Activated CD4-positive, CD25-positive, alpha-beta regulatory T cell treated with anti-CD3 and anti-CD28 coated beads, Interleukin-2, amount 50 U/mL, for 72 hours (primary cell): Measurements from ENCODE around the gene DDIAS.
"Not testable (repeated sequence)": the region's sequence is repeated elsewhere in the genome, so short reads cannot be mapped to it uniquely, and the experiment has no call there.

Experiments
- DNase-seq: peaks from one replicate; pipeline ENCODE4 v3.0.0; 2021

DDIAS gene

DNA sequence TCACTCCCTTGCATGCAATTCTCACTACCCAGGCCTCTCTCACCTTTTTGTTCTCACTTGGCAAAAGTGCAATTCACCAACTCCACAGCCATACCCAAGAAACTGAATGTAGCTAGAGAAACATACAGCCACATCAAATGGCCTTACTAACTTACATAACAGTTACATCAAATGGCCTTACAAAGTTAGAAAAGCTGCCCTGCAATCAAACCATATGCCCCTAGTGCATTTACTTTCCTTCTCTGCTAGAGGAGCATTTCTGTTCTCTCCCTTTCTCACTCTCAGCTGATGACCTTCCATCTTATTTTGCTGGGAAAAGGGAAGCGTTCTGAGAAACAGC is 11.6 kb upstream of the DDIAS start:
- no peak for DNase-seq

GRCh38 chr11:82890936-82891335 is 10.6 kb upstream of the DDIAS start:
- no peak for DNase-seq

DNA sequence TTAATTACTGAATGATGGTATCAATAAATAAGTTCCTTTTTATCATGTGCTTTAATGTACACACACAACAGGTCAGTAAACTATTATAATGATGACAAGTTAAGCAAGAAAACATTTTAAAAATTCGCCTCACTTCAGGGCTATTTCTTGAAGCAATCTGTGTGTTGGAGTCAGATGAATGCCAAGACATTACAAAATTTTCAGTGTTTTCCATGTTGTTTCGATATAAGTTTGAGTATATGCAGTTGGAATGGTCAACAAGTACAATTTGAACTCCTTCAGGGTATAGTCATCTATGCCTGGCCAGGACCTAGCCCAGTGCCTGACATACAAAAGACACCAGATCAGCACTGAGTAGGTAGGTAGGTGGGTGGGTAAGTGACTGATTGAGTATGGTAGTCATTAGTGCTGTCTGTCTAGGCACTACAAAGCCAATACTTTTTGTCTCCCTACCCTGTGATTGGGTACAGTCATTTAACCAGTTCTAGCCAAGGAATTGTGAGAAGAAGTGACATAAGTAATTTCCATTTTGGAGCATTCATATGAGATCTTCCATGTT is 8.8 kb upstream of the DDIAS start:
- DNase-seq, result no peak

GRCh38 chr11:82895437-82896091 is 6.0 kb upstream of the DDIAS start:
- no peak for DNase-seq

- DNase-seq, result no peak
Observed at GRCh38 chr11:82896183-82896582, 5.4 kb upstream of the DDIAS start.

DNA sequence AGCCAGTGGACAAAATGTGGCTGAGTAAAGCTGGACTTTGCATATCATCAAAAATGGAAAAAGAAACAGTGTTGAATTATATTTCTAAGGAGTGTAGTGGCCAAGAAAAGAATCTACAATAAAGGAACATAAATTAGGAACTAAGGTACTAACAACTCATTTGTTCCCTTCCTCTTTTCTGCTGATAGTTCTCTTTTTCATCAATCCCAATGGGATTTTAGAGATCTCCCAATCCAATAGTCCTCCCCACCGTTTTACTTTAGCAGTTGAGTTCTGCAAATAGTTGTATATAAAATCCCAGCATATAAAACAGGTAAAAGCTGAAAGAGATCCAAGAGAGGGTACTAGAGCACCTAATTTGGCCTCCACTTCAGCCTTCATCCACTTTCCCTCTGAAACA is 3.3 kb upstream of the DDIAS start:
- DNase-seq, result no peak

GRCh38 chr11:82899186-82899820 is 2.2 kb upstream of the DDIAS start:
- no peak for DNase-seq

GRCh38 chr11:82899957-82900276 is 1.6 kb upstream of the DDIAS start:
- DNase-seq, result no peak

DNA sequence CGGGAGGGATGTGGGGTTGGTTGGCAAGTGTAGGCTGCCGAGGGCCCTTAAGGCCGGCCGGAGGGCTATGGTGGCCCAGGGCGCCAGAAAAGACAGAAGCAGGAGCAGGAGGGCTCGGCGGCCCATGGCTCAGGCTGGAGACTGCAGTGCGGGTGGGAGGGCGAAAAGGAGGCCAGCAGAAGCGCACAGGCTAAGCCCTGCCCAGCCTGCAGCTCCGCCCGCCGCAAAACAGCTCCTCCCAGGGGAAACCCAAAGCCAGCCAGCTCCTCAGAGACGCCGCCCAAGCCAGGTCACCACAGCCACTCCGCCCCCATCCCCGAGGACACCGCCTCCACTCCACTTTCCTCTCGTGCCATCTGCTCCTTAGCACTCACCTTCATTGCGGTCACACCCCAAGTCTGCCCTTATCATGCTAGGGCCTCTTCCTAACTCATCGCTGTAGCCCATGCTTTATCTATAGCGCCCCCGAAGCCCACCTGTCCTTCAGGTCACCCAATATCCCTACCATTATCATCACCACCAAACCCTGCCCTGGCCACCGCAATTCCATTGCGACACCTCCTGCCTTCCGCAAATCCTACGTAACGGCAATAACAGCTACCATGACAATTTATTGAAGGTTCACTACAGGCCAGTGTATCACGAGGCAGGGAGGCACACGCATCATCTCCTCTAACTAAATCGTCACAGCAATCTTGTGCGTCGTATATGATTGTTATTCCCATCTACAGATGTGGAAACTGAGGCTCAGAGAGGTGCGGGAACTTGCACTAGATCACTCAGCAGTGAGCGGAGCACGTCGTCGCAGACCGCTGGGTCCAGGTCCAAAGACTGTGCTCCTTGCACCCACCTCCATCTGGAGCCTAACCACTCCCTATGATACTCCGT is 1.0 kb upstream of the DDIAS start, which contains the start of gene PRCP:
PRCP (minus strand) TSS at position 154 of the 888 bp plus-strand sequence; CDS start at position 126, 28 bp downstream.
- DNase-seq, result peak; percentile 92

DNA sequence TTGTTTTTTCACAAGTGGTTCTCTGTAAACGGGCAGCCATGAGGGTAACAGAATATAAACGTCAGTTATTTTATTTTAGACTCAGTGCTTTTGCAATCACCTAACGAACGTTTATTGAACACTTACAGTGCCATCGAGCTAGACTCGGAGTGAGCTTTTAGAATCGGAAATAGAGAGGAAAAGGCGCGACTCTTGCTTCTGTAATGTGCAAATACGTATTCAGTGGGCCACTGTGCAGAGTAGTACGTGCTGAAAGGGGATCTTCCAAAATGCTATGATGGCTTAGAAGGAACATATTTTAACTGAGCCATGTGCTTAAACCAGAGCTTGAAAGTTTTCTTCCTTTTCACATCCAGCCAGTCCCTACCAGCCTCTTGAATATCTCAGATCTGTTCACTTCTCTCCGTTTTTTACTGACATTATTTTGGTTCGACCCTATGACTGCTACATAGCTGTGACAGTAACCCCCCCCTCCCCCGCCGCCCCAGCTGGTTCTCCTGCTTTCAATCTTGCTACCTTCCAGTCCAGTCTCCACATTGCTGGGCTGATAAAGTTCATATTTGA is 468 bp downstream of the DDIAS start:
- DNase-seq, result no peak

DNA sequence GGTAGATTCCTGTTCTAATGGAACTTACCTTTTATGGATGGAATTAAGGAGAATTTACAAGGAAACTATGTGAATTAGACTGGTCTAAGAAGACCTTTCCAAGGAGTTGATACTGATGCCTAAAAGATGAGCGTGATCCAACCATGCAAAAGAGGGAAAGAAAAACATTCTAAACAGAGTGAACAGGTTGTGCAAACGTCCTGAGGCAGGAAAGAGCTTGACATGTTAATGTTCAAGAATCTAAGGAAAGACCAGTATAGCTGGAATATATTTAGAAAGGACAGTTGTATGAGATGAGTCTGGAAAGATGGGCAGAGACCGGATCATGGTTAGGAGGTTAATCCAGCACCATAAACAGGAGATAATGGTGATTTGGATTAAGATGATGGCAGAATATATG is 1.3 kb downstream of the DDIAS start:
- no peak for DNase-seq

- DNase-seq, result no peak
Observed at GRCh38 chr11:82903843-82904586, 2.5 kb downstream of the DDIAS start.

GRCh38 chr11:82906236-82906635 is 4.7 kb downstream of the DDIAS start:
- DNase-seq, result no peak

GRCh38 chr11:82906931-82907330 is 5.4 kb downstream of the DDIAS start:
- DNase-seq, result no peak

- no peak for DNase-seq
Observed at GRCh38 chr11:82907371-82907770, 5.8 kb downstream of the DDIAS start.

GRCh38 chr11:82908311-82908710 is 6.8 kb downstream of the DDIAS start:
- no peak for DNase-seq

DNA sequence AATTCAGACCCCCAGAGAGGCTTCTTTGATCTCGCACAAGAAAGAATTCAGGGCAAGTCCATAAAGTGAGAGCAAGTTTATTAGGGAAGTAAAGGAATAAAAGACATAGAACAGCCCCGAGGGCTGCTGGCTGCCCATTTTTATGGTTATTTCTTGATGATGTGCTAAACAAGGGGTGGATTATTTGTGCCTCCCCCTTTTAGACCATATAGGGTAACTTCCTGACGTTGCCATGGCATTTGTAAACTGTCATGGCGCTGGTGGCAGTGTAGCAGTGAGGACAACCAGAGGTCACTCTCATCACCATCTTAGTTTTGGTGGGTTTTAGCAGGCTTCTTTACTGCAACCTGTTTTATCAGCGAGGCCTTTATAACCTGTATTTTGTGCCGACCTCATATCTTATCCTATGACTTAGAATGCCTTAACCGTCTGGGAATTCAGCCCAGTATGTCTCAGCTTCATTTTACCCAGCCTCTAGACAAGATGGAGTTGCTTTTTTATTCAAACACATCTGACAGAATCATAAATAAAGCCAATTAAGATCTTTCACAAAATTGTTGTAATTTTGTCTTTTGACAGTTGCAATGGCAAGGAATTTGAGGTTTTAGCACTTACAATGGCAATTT is 7.6 kb downstream of the DDIAS start:
- DNase-seq, result no peak

DNA sequence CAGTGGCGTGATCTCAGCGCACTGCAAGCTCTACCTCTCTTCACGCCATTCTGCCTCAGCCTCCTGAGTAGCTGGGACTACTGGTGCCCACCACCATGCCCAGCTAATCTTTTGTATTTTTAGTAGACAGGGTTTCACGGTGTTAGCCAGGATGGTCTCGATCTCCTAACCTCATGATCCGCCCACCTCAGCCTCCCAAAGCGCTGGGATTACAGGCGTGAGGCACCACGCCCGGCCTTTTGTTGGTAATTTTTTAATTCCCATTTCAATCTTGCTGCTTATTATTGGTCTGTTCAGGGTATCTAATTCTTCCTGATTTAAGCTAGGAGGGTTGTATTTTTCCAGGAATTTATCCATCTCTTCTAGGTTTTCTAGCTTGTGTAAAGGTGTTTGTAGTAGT is 18.2 kb downstream of the DDIAS start:
- DNase-seq, result not testable (repeated sequence)

DNA sequence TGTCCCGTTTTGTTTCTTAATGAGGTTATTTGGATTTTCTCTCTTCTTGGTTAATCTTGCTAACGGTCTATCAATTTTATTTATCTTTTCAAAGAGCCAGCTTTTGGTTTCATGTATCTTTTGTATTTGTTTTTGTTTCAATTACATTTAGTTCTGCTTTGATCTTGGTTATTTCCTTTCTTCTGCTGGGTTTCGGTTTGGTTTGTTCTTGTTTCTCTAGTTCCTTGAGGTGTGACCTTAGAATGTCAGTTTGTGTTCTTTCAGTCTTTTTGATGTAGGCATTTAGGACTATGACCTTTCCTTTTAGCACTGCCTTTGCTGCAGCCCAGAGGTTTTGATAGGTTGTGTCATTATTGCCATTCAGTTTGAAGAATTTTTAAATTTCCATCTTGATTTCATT is 18.7 kb downstream of the DDIAS start:
- not testable (repeated sequence) for DNase-seq

DNA sequence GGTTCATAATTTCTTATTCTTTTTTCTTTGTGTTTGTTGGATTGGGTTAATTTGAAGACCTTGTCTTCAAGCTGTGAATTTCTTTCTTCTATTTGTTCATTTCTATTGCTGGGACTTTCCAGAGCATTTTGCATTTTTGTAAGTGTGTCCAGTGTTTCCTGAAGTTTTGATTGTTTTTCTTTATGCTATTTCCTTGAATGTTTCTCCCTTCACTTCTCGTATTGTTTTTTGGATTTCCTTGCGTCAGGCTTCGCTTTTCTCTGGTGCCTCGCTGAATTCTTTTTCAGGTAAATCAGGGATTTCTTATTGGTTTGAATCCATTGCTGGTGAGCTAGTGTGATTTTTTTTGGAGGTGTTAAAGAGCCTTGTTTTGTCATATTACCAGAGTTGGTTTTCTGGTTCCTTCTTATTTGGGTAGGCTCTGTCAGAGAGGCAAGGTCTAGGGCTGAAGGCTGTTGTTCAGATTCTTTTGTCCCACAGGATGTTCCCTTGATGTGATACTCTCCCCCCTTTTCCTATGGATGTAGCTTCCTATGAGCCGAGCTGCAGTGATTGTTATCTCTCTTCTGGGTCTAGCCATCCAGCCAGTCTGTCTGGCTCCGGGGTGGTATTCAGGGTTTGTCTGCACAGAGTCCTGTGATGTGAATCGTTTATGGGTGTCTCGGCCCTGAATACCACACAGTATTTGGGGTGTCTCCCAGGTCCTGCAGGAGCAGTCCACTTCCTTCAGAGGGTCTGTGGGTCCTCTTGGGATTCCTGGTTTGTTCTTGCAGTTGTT is 21.0 kb downstream of the DDIAS start:
- not testable (repeated sequence) for DNase-seq

GRCh38 chr11:82924522-82925224 is 23.1 kb downstream of the DDIAS start:
- no peak for DNase-seq
